SH-SY5Y (cell line): ENCODE measurements around the gene KLHL36.

Experiments used
- GATA2 ChIP-seq: IDR thresholded peaks from 2 replicates; pipeline ENCODE4 v1.6.1; 2011; ENCODE audit warnings: mild to moderate bottlenecking, low read depth, low read length
- GATA3 ChIP-seq: IDR thresholded peaks from 2 replicates; pipeline ENCODE4 v1.6.1; 2011; ENCODE audit warnings: low read depth, mild to moderate bottlenecking, low read length, moderate library complexity

GRCh38 chr16:84629580-84629979, 18.7 kb upstream of the KLHL36 start:
- TF ChIP-seq GATA3 = no peak
- TF ChIP-seq GATA2 = no peak
